Measurements from ENCODE around the gene SAE1.

SAE1 gene

DNA sequence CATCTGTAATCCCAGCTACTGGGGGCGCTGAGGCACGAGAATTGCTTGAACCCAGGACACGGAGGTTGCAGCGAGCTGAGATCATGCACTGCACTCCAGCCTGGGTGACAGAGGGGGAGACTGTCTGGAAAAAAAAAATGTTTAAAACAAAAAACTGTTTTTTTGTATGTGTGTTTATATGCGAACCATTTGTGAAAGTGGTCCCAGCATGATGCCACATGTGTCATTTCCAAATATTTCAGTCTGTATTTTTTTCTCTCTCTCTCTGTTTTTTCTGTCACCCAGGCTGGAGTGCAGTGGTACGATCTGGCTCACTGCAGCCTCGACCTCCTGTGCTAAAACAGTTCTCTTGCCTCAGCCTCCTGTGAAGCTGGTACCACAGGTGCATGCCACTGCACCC, 37.4 kb downstream of the SAE1 start:
- no peak for DNase-seq

DNA sequence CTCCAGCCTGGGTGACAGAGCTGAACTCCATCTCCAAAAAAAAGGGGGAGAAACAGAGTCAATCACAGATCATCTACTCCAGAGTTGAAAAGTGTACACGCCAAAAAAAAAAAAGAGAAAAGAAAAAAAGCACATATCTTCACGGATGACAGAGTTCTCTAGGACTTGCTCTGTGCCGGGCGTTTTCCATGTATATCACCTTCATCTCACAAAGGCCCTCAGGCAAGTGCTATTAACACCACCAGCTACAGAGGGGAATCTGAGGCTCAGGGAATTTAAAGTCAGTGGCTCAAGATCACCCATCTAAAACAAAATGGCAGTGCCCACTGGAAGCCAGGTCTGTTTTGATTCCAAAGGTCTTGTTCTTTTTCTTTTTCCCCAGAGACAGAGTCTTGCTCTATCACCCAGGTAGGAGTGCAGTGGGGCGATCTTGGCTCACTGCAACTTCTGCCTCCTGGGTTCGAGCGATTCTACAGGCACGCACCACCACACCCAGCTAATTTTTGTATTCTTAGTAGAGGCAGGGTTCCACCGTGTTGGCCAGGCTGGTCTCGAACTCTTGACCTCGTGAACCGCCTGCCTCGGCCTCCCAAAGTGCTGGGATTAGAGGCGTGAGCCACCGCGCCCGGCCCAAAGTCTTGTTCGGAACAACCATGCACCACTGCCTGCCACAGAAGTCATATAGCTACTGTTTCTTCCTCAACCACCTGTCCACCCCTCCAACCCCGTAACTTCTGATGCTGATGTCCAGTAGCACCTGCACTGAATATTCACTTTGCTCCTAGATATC, 42.2 kb downstream of the SAE1 start:
- DNase-seq: no peak

DNA sequence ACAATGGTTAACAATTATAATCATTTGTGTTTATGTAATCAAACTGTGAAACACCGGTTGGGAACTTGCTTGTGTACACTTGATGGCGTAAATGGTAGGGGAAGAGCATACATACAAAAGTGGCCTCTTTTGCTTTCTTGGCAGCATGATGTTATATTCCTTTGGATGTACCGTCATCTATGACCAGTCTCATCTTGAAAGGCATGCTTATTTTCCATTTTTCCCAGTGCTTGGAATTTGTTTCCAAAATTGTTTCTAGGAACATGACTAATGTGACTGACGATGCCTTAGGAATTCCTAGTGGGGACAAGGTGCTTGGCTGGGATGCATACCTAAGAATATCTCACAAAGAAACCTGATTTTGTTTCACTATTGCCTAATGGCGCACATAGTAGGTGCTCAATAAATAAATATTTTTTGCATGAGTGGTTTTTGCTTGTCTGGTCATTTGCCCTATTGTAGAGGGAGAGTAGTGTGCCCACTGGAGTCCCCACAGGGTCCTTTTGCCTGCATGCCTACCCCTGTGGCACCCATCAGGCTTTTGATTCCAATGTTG, 45.5 kb downstream of the SAE1 start:
- DNase-seq: no peak

DNA sequence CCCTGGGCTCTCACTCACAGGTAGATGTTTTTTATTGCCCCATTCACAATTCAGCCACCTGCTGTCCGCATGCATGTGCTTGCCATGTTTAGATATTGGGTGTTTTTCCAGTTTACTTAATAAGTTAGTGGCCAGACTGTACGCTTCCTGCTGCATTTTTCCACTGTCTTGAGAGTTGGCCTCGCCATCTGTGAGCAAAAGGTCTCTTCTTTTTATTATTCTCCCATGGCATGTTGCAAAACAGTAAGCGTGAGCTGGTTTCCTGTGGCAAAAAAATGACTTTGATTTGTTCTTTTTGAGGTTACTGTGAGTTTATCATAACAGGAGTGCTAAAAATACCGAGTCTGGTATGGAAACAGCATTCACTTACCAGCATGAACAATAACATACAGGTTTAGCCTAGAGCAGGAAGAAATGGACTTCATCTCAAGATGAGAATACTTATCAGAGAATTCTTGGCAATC, 46.0 kb downstream of the SAE1 start:
- DNase-seq: no peak

DNA sequence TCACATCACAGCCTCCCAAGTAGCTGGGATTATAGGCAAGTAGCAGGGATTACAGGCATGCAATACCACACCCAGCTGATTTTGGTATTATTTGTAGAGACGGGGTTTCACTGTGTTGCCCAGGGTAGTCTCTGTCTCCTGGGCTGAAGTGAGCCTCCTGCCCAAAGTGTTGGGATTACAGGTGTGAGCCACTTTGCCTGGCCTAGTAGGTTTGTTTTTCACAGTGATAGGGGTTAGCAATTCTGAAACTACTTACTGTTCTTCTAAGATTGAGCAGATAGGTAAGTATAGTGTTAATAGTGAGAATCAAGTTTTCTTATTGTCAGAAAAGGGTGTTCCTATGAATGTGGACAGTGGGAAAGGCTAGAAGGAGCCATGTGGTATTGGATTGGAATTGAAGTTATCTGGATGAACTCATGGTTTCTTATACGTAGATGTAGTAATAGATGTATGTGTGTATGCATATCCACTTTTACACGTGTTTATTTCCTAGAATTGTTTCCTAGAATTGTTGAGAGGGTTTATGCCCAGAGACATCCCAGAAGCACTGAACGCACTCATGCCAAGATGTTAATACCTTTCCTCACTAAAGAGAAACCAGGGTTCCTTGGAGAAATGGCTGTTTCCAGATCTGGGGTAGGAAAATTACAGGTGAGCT, 49.1 kb downstream of the SAE1 start:
- no peak for DNase-seq

DNA sequence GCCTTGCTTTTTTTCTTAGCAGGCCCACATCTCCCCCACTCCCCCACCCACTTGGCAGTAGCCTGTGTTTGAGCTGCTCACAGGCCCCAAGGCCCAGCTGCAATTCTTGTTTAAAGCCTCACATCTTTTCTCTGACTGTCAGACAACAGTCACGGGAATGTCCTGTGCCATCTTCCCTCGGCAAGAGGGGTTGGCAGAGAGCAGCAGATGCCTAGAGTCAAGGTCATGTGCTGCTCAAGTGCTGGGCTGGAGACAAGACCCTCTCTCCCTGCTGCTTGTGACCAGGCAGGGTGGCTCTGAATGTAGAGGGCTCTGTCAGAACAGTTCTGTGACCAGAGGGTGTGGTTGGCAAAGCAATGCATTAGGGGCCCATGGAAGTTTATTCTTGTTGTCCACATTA, 53.0 kb downstream of the SAE1 start:
- DNase-seq: no peak

DNA sequence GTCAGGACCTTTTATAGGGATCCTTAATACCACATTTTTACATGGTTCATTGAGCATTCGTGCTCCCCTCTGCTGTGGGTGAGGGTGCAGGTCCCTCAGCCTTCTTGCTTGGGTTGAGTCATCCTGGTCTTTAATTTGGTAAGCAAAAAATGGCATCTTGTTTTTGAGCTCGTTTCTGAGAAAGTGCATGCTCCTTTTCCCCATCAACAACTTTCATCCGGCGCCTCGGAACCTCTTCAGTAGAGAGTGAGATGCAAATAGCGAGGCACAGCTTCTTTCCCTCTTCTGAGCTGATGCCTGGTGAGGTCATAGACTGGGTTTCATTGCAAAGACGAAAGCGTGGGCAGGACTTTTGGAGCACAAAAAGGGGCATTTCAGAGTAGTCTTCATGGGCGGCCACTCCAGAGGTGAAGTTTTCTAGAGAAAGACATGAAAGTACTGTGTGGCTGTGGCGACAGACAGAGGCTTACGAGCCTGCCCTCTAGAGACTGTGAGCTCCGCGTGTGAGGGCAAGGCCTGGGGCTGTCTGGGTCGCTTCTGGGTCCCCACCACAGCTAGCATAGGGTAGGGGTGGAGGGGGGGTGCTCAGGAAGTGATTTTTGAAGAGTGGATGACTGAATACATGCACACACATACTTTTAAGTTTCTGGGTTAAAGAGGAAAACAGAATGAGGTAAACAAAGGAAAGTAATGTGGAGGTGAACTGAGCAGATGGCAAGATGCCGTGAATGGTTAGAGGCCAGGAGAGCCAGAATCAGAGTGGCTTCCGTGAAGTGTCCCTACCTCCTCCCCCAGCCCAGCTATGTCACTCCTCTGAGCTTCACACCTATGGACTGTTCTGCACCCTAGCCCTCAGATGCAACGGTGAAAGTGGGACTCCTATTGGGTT, 56.1 kb downstream of the SAE1 start:
- DNase-seq: peak; percentile 59

DNA sequence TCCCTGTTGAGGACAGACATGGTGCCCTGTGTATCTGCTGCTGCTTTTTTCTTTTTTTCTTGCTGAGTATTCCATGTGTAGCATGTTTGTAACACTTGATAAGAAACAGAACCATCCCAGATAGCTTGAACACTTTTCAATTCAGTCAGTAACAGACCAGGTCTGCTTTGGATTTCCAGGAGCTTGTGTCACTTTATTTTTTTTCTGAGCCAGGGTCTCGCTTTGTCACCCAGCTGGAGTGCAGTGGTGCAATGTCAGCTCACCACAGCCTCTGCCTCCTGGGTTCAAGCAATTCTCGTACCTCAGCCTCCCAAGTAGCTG, 56.7 kb downstream of the SAE1 start:
- no peak for DNase-seq

DNA sequence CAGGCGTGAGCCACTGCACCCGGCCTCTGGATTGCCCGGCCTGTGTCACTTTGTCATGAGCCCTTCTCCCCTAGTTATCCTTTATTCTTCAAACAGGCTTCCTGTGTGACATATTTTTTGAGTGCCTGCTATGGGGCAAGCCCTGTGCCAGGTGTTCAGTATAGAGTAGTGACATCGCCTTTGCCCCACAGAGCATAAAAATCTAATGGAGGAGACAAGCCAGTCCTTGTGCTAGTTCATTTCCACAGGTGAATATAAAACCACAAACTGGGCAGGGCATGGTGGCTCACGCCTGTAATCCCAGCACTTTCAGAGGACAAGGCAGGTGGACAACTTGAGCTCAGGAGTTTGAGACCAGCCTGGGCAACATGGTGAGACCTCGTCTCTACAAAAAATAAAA, 57.2 kb downstream of the SAE1 start:
- DNase-seq: no peak

DNA sequence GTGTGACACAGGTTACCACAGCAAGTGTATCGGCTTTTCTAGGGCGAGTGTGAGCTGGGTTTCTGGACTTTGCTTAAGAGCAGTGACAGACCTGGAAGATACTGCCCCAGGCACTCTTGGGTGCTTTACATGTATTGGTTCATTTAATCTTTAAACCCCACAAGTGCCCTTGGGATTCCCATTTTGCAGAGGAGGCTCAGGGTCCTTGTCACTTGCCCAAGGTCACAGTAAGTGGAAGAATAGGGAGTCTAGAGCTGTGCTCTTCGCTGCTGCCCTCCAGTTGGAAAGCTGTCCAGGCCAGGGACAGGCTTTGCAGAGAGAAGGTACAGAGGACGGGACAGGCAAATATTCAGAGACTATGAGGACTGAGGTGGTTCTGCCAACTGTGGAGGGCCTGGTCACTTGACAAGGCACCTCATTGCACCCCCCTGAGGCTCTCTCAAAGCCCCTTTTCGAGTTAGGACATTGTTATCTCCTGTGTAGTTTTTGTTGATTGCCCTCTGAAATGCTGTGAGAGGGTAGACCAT, 57.9 kb downstream of the SAE1 start:
- DNase-seq: no peak

DNA sequence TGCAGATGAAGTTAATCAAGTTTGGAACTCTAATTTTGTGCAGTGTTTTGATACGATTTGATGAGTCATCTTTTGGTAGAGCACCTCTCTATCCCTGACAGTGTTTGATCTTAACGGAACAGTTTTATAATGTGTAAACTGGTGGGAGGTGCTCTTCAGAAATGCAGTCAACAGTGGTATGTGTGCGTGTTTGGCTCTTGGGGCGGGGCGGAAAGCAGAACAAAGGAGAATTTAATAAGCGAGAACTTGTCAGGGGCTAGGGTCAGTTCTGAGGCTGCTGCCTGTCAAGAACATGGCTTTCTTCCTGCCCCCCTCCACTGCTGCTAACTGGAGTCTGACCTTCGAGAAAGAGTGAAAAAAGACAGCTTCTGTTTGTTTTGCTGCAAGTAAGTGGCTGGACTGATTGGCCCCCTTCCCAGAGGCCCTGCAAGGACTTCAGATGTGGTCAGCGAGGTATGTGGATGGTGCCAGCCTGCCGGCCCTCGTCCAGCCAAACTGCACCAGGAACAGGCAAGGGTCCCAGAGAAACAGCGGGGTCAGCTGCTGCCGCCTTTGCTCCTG, 59.6 kb downstream of the SAE1 start:
- no peak for DNase-seq

DNA sequence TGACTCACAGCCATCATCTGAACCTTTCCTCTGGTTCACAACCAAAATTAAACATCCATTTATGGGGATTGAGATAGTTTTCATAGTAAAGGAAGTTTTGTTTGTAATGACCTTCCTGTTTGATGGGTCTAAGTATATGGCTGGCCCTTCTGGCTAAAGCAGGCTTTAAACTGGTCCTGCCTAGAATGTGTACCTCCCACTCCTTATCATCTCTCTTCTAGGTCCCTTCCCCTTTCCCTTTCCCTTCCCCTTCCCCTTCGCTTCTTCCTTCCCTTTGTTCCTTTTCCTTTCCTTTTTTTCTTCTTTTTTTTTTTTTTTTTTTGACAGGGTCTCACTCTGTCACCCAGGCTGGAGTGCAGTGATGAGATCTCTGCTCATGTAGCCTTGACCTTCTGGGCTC, 64.8 kb downstream of the SAE1 start:
- no peak for DNase-seq

DNA sequence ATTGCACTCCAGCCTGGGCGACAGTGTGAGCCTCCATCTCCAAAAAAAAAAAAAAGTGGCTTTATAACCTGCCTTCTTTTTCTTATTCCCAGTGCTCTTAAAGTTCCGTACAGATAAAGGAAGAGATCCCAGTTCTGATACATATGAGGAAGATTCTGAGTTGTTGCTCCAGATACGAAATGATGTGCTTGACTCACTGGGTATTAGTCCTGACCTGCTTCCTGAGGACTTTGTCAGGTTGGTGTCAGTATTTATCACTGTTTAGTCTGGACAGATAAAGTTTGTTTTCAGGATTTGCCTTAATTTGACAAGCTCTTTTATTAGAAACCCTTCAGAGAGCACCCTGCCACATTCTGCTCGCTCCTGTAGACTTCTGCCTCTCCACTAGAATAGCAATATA, 66.5 kb downstream of the SAE1 start:
- DNase-seq: no peak

DNA sequence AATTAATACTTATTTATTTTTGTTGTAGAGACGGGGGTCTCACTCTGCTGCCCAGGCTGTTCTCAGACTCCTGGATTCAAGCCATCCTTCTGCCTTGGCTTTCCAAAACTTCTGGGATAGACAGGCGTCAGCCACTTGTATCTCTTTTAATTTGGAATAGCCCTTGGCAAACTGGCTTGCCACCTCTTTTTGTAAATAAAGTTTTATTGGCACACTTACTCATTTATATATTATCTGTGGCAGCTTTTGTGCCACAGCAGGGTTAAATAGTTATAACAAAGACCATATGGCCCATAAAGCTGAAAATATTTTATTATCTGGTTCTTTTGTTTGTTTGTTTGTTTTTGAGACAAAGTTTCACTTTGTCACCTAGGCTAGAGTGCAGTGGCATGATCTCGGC, 69.9 kb downstream of the SAE1 start:
- DNase-seq: no peak

DNA sequence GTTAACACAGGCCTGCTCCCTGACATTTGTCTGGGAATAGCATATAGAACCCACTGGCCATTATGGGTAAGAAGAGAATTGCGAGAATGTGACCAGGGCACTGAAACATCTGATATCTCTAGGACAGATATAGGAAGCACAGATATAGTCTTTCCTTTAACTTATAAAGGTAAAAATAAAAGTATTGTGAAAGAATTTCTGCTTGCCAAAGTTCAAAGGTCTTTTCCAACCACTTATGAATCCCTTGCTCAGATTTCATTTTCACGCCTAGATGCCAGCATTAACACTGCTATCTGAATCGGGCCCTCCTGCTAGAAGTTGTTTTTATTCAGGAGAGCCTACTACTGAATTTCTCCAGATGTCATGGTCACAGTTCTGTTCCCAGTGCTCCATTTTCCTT, 72.6 kb downstream of the SAE1 start:
- DNase-seq: no peak

DNA sequence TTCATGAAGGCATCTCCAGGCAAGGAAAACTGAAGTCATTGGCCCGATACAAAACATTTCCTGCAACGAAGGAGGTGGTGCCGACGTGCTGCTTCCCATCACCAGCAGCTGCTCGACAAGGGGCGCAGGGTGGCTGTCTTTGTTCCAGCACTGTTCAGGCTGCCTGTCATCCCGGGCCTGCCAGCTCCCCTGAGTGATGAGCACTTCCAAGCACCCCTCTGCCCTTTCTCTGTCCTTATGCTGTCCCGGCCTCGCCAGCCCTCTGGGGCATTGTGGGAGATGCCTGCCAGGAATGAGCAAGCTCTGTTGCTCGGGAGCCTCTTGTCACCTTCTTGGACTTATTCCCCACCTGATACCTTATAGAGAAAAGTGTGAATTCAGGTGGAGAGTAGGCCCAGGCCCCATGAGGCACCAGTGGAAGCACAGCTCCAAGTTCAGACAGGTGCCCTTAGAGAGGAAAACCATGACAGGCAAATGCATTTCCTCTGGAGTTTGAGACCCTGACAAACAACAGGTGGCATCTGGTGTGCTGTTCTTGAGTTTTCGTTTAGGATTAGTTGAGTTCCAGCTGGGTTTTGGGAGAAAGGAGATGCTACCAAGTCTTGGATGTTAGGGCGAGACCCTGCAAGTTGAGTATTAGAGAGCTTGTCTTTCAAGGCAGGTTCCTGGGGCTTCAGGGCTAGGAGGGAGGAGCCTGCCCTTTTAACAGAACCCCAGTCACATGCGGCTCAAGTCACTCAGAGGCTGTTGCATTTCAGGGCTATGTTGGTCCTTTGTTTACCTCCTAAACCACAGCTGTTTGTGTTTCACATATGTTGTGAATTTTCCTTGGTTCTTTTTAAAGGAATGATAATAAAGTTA, 78.9 kb downstream of the SAE1 start:
- DNase-seq: no peak

DNA sequence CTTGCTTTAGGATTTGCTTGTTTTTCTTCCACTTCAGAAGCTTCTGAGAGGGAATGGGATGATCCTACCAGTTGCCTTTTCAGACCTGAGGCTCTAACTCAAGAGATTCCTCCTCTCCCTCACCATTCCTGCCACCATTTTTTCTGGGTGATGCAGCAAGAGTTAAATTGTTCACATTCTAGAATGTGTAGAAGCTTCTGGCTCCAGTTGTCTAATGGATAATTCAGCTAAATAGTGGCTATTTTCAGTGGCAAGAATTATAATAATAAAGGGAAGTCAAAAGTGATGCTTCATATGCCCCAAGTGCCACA, 79.5 kb downstream of the SAE1 start:
- no peak for DNase-seq

DNA sequence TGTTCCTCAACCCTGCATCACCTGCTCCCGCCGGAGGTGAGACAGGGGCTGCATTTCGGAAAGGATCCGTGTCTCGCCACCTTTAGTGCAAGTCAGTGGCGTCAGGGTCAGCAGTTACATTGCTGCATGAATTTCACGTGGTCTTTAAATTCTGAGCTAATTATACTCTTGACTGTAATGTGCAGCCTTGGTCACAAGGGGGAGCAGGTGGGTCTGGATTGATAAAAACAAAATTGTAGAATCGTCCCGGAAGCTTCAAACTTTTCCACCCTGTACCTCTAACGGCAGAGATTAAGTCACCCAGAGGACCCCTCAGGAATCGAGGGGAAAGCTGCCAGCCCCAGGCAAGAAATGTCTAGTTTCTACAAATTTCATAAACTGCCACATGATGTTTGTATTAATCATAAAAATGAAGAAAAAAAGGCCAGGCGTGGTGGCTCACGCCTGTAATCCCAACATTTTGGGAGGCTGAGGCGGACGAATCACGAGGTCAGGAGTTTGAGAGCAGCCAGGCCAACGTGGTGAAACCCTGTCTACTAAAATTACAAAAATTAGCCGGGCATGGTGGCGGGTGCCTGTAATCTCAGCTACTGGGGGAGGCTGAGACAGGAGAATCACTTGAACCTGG, 80.2 kb downstream of the SAE1 start:
- DNase-seq: peak; percentile 79

DNA sequence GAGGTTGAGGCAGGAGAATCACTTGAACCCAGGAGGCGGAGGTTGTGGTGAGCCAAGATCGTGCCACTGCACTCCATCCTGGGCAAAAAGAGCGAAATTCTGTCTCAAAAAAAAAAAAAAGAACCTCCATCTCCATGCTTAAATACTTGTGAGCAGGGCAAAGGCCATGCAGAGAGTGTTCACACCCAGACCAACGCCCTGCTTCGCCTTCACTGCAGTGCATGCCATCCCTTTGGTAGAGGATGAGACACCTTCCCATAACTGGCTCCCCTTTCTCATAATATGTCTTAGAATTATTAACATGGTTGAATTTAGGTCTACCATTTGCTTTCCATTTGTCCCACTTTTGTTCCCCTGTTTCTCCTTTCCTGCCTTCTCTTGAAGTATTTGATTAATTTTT, 84.9 kb downstream of the SAE1 start:
- DNase-seq: no peak

DNA sequence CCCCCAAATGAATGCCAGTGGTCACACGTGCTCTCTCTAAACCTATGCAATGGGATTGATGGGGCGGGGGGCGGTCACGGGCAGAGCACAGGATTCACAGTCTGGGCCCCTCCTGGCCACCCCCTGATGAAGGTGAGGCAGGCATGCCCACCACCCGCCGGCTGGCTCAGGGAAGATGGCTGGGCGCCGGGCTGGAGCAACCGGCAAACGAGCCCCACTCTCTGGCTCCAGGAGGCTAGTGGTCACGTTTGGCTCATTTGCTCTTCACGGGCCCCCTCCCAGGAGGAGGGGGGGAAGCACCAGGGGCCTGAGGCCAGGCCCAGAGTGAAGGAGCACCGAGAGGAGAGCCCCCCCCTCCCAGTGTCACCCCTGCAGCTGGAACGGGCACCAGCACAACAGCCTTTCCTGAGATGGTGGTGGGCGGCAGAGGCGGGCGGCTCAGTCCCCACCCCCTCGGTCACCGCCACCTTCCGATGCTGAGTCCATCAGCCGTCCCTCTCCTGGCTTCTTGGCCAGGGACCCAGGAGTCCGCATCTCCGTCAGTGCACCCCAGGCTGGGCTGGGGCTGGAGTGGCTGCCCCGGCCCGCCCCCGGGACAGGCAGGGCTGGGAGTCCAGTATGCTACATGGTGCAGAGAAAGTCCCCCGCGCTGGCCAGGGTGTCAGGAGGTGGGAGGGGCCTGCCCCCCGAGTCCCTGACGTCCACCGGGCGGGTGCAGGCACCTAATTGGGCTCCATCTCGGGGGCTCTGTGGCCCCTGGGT, 90.6 kb downstream of the SAE1 start:
- no peak for DNase-seq

DNA sequence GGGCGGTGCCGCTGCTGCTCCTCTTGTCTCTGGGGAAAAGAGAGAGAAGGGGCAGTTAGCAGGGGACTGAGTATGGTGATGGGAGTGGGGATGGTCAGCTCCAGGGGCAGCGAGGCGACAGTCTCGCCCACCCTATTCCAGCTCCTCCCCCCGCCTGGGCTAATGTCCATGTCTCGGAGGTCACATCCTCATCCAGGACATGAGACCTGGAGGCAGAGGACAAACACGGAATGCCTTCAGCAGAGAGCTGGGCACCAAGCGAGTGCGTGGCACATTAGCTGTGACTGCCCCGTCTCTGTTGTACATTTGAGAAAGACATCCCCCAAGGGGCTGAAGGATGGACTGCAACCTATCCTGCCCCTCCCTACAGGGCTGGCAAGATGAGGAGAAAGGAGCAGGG, 91.3 kb downstream of the SAE1 start:
- no peak for DNase-seq
